NCI-H510A treated with DMSO at 0.1 percent for 48 hours (cell line): Measurements from ENCODE around the gene HINT2.

Experiments used
- DNase-seq: peaks from one replicate; lab custom pipeline; 2025; lab: John Stamatoyannopoulos, UW

Gene HINT2

GRCh38 chr9:35811381-35812024 is 3.3 kb downstream of the HINT2 start:
- DNase-seq = no peak

- no peak for DNase-seq
Observed at GRCh38 chr9:35810122-35810521, 4.7 kb downstream of the HINT2 start.

GRCh38 chr9:35808433-35808832 is 6.4 kb downstream of the HINT2 start:
- DNase-seq = no peak

GRCh38 chr9:35806101-35806500 is 8.7 kb downstream of the HINT2 start:
- no peak for DNase-seq

- no peak for DNase-seq
Observed at GRCh38 chr9:35801328-35802128, 13.3 kb downstream of the HINT2 start.

- no peak for DNase-seq
Observed at GRCh38 chr9:35800530-35800929, 14.3 kb downstream of the HINT2 start.

GRCh38 chr9:35798658-35799374 is 16.0 kb downstream of the HINT2 start:
- no peak for DNase-seq

- DNase-seq = no peak
Observed at GRCh38 chr9:35797311-35798109, 17.3 kb downstream of the HINT2 start.

- DNase-seq = no peak
Observed at GRCh38 chr9:35795695-35796094, 19.1 kb downstream of the HINT2 start.

GRCh38 chr9:35793461-35793860 is 21.4 kb downstream of the HINT2 start:
- DNase-seq = no peak

GRCh38 chr9:35792826-35793225 is 22.0 kb downstream of the HINT2 start:
- DNase-seq = no peak

- DNase-seq = no peak
Observed at GRCh38 chr9:35792024-35792813, 22.6 kb downstream of the HINT2 start.

- no peak for DNase-seq
Observed at GRCh38 chr9:35791297-35791921, 23.4 kb downstream of the HINT2 start, which contains the start of gene NPR2. Gene NPR2, plus strand, starts transcription at chr9:35791591. Its CDS starts 818 bp downstream, at chr9:35792409.

GRCh38 chr9:35790385-35791296 is 24.2 kb downstream of the HINT2 start:
- peak; percentile 45 for DNase-seq

GRCh38 chr9:35790025-35790384 is 24.8 kb downstream of the HINT2 start:
- DNase-seq = no peak

GRCh38 chr9:35789541-35789940 is 25.3 kb downstream of the HINT2 start:
- DNase-seq = peak; percentile 8

GRCh38 chr9:35783418-35783817 is 31.4 kb downstream of the HINT2 start:
- DNase-seq = no peak

- DNase-seq = no peak
Observed at GRCh38 chr9:35781066-35781465, 33.8 kb downstream of the HINT2 start.

- peak; percentile 24 for DNase-seq
Observed at GRCh38 chr9:35778496-35778895, 36.3 kb downstream of the HINT2 start.

- peak; percentile 76 for DNase-seq
Observed at GRCh38 chr9:35776018-35776417, 38.8 kb downstream of the HINT2 start.
